D721Med (cell line): ENCODE data around the gene ATN1.
"Not testable (repeated sequence)": the region's sequence is repeated elsewhere in the genome, so short reads cannot be mapped to it uniquely, and the experiment has no call there.

Source experiments
- DNase-seq: peaks from one replicate; pipeline ENCODE4 v3.0.0; 2011; ENCODE audit warnings: low spot score; ENCODE audit not compliant: insufficient read length
- FAIRE-seq: peaks from 2 replicates; lab custom pipeline; 2011; peaks lifted over from hg19 to GRCh38; lab: Jason Lieb, UNC
- CTCF ChIP-seq: IDR thresholded peaks from 2 replicates; pipeline ENCODE4 v1.5.1; 2012; ENCODE audit warnings: mild to moderate bottlenecking, control low read depth; ENCODE audit not compliant: insufficient read depth; ENCODE audit errors: missing control alignments

Gene ATN1, protein sequence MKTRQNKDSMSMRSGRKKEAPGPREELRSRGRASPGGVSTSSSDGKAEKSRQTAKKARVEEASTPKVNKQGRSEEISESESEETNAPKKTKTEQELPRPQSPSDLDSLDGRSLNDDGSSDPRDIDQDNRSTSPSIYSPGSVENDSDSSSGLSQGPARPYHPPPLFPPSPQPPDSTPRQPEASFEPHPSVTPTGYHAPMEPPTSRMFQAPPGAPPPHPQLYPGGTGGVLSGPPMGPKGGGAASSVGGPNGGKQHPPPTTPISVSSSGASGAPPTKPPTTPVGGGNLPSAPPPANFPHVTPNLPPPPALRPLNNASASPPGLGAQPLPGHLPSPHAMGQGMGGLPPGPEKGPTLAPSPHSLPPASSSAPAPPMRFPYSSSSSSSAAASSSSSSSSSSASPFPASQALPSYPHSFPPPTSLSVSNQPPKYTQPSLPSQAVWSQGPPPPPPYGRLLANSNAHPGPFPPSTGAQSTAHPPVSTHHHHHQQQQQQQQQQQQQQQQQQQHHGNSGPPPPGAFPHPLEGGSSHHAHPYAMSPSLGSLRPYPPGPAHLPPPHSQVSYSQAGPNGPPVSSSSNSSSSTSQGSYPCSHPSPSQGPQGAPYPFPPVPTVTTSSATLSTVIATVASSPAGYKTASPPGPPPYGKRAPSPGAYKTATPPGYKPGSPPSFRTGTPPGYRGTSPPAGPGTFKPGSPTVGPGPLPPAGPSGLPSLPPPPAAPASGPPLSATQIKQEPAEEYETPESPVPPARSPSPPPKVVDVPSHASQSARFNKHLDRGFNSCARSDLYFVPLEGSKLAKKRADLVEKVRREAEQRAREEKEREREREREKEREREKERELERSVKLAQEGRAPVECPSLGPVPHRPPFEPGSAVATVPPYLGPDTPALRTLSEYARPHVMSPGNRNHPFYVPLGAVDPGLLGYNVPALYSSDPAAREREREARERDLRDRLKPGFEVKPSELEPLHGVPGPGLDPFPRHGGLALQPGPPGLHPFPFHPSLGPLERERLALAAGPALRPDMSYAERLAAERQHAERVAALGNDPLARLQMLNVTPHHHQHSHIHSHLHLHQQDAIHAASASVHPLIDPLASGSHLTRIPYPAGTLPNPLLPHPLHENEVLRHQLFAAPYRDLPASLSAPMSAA (N-terminal part only)

DNA sequence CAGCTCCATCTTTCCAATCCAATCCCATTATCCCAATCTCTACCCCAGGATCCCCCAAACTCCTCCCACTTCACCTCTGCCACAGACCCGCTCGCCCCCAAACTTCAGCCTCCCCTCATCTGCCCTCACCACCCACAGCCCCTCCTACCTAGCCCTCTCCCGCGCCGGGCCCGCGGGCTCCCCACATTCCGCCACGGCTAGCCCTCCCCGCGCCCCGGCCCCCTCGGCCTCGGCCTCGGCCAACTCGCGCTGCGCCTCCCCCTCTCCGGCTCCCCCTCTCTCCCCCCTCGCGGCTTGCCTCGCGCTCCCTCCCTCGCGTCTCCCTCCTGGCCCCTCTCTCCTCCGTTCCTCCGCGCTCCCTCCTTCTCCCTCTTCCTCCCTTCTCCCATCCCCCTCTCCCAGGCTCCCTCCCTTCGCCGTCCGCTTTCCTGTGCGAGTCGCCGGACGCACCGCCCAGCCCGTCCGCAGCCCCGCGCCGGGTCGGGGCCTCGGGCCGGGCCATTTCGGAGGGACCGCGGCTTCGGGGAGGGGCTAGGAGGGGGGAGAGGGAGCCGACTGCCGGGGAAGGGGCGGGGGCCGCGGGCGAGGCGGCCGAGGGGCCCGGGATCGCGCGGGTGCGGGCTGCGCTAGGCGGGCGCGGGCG is at the start of gene ATN1:
ATN1 (plus strand) TSS at position 581 of the 643 bp plus-strand sequence. CDS start 6,043 bp downstream, outside the sequence.
- DNase-seq (peak; percentile 66), FAIRE-seq (no peak)
- no peak for TF ChIP-seq CTCF

GRCh38 chr12:6879824-6880223 is 47.9 kb upstream of the ATN1 start:
- not testable (repeated sequence) for FAIRE-seq, DNase-seq

DNA sequence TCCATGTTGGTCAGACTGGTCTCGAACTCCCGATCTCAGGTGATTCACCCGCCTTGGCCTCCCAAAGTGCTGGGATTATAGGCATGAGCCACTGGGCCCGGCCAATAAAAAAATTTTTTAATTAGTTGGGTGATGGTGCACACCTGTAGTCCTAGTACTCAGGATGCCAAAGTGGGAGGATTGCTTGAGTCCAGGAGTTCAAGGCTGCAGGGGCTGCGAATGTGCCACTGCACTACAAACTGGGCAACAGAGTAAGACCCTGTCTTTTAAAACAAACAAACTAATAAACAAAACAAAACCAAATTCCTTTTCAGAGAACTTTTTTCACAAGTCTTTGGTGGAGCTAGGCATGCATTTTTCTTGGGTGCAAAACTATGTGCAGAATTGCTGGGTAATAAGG is 44.5 kb upstream of the ATN1 start:
- no peak for DNase-seq
- FAIRE-seq: no peak
- no peak for TF ChIP-seq CTCF

- TF ChIP-seq CTCF: no peak
- DNase-seq: no peak
- FAIRE-seq: no peak
Observed at GRCh38 chr12:6883683-6884082, 44.1 kb upstream of the ATN1 start.

DNA sequence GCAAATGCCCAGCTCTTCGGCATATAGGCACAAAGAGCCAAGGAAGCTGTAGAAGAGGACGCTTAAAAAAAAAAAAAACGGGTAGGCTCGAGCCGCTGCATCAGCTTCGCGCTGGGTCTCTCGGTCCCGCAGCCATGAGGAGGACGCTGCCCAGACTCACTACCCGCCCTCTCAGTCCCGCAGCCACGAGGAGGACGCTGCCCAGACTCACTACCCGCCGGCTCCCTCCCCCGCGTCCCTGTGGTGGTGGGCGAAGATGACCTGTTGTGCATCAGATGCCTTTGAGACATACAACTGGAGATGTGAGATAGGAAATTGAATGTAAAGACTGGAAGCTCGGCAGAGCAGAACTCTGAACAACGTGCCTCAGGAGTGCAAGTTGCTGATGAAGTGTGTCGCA is 43.2 kb upstream of the ATN1 start:
- no peak for FAIRE-seq
- no peak for TF ChIP-seq CTCF
- no peak for DNase-seq

DNA sequence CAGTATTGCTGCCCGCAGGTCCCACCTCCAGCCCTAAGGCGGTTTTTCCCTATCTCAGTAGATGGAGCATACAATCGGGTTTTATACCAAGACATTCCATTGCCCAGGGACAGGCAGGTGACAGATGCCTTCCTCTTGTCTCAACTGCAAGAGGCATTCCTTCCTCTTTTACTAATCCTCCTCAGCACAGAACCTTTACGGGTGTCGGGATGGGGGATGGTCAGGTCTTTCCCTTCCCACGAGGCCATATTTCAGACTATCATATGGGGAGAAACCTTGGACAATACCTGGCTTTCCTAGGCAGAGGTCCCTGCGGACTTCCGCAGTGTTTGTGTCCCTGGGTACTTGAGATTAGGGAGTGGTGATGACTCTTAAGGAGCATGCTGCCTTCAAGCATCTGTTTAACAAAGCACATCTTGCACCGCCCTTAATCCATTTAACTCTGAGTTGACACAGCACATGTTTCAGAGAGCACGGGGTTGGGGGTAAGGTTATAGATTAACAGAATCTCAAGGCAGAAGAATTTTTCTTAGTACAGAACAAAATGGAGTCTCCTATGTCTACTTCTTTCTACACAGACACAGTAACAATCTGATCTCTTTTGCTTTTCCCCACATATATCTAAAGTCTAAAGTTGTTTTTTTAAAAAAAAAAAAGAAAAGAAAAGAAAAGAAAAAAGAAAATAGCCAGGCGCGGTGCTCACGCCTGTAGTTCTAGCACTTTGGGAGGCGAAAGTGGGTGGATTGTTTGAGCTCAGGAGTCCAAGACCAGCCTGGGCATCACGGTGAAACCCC is 41.4 kb upstream of the ATN1 start:
- not testable (repeated sequence) for FAIRE-seq, DNase-seq

DNA sequence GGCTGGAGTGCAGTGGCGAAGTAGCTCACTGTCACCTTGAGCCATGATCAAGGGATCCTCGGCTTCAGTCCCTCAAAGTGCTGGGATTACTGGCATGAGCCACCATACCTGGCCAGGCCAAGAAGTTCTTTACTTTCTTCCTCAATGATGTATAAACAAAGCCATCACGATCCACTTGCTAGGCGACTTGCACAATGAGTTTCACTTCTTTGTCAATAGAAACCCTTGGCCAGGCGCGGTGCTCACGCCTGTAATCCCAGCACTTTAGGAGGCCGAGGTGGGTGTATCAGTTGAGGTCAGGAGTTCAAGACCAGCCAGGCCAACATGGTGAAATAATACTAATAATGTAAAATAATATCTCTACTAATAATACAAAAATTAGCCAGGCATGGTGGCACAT is 40.3 kb upstream of the ATN1 start:
- TF ChIP-seq CTCF: no peak
- DNase-seq (no peak), FAIRE-seq (no peak)
